AG09309 (cell line): ENCODE measurements around the gene SMG7.

Experiments used
- DNase-seq: peaks from one replicate; pipeline ENCODE4 v3.0.0-alpha.2; 2010; ENCODE audit warnings: low read depth
- H3K4me3 ChIP-seq: 2 replicates; pipeline ENCODE4 v1.5.1; 2011; ENCODE audit warnings: mild to moderate bottlenecking, low read depth, low read length, moderate library complexity; ENCODE audit not compliant: control insufficient read depth
- TF ChIP-seq, protein P1 (sequence below): IDR thresholded peaks from 2 replicates; pipeline ENCODE4 v1.5.1; 2011; ENCODE audit warnings: mild to moderate bottlenecking, low read depth, low read length, inconsistent platforms; ENCODE audit not compliant: insufficient read depth, control insufficient read depth; ENCODE audit errors: missing control alignments

Gene SMG7

DNA sequence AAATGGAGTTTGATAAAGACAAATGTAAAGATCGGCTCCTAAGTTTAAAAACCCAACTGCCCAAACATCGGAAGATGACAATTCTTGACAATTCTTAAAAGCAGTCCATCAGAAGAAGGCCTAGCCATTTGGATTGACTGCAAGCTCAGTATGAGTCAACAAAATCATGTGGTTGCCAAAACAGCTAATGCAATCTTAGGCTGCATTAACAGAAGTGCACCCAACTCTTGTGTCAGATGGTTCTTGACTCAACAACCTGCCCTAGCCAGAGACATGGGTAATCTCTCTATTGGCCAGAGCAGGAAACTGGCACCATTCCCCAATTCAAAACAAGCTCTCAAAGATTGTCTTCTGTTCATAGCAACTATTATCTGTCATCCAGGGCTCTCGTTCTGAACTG is 127.8 kb downstream of the SMG7 start:
- peak; percentile 81 for DNase-seq
- TF ChIP-seq, protein P1, sequence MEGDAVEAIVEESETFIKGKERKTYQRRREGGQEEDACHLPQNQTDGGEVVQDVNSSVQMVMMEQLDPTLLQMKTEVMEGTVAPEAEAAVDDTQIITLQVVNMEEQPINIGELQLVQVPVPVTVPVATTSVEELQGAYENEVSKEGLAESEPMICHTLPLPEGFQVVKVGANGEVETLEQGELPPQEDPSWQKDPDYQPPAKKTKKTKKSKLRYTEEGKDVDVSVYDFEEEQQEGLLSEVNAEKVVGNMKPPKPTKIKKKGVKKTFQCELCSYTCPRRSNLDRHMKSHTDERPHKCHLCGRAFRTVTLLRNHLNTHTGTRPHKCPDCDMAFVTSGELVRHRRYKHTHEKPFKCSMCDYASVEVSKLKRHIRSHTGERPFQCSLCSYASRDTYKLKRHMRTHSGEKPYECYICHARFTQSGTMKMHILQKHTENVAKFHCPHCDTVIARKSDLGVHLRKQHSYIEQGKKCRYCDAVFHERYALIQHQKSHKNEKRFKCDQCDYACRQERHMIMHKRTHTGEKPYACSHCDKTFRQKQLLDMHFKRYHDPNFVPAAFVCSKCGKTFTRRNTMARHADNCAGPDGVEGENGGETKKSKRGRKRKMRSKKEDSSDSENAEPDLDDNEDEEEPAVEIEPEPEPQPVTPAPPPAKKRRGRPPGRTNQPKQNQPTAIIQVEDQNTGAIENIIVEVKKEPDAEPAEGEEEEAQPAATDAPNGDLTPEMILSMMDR, result no peak

DNA sequence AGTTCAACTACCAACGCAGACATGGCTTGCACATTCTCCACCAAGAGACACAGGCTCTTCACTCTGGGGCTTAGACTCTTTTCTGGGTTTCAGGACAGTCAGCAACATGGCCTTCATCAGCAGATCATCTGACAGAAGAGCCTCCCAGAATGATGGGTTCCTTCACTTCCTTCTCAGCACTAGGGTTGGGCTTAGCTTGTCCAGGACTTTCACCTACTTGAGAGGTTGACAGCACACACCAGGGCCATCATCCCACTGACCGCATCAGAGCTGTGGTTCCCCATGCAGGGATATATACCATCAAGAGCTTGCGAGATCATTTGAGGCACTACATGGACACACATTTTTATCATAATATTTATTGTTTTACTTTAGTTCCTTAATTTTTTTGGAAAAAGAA is 128.3 kb downstream of the SMG7 start:
- no peak for DNase-seq
- no peak overlapping the region for H3K4me3 ChIP-seq
- TF ChIP-seq, protein P1, result no peak

More for the DNA sequence above, 127.8 kb downstream of the SMG7 start:
- no peak overlapping the region for H3K4me3 ChIP-seq

DNA sequence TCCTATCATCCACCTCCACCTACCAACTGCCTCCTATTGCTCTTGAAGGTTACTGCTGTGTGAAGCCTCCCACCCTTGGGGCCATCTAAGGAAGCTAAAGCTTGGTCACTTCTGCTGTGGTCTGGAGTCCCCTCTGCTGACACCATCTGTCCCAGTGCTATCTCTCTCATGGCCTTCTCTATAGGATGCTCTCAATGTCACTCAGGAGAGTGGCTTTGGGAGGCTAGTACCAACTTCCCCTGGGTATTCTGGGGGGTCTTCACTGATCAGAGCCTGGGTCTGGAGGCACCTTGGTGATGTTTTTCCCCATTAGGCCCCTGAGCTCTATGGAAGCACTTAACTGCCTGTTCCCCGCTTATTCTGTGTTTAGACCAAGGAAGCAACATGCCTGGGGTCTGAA is 130.2 kb downstream of the SMG7 start:
- TF ChIP-seq, protein P1, result no peak
- H3K4me3 ChIP-seq, result no peak overlapping the region
- no peak for DNase-seq
